Stomach smooth muscle (tissue), 2 donors: ENCODE measurements around the gene MFSD11.
"Not testable (repeated sequence)": the region's sequence is repeated elsewhere in the genome, so short reads cannot be mapped to it uniquely, and the experiment has no call there.

ENCODE experiments used
- H3K27ac ChIP-seq: one replicate; pipeline ENCODE4 v1.7.0; 2013; ENCODE audit warnings: mild to moderate bottlenecking, low read length, inconsistent platforms
- H3K27me3 ChIP-seq, 2 donors: one replicate each; pipeline ENCODE4 v1.7.0; 2013; ENCODE audit warnings: low read length in 2 of 2; ENCODE audit not compliant: insufficient read depth in 2 of 2, control insufficient read depth in 1 of 2
- H3K36me3 ChIP-seq, 2 donors: one replicate each; pipeline ENCODE4 v1.7.0; 2013; ENCODE audit warnings: low read length in 2 of 2; ENCODE audit not compliant: control insufficient read depth in 2 of 2, insufficient read depth in 2 of 2
- H3K4me1 ChIP-seq: one replicate; pipeline ENCODE4 v1.7.0; 2013; ENCODE audit warnings: low read length; ENCODE audit not compliant: control insufficient read depth, insufficient read depth
- H3K4me3 ChIP-seq, 2 donors: one replicate each; pipeline ENCODE4 v1.7.0; 2013; ENCODE audit warnings: low read length in 2 of 2
- H3K9ac ChIP-seq, 2 donors: one replicate each; pipeline ENCODE4 v1.7.0; 2013; ENCODE audit warnings: low read length in 2 of 2, mild to moderate bottlenecking in 1 of 2
- H3K9me3 ChIP-seq, 2 donors: one replicate each; pipeline ENCODE4 v1.7.0; 2013; ENCODE audit warnings: low read length in 2 of 2; ENCODE audit not compliant: control insufficient read depth in 2 of 2
- donor health status: healthy.
- donor health status: Pancreatic carcinoma.

Gene MFSD11

DNA sequence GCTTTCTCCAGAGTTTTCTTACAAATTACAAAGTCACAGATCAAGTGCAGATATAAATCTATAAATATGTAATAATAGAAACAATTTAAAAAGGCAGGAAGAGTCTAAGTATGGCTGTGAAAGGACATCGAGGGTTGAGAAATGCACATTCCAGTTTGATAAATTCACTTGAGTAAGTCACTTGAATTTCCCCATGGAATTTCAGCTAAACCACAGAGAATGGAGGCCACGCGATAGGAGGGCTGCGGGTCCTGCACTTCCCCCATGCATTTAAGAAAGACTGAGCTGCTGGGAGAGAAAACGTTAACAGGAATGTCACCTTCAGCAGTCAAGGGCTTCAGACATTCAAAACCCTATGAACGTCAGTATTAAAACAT, 21.1 kb upstream of the MFSD11 start:
- peaks cover 55 to 75% of the 10 kb centered on the region in 2 donors for H3K36me3 ChIP-seq
- peak overlapping the region; percentile 79 for H3K27ac ChIP-seq
- H3K4me1 ChIP-seq = peaks cover 31% of the 10 kb centered on the region

DNA sequence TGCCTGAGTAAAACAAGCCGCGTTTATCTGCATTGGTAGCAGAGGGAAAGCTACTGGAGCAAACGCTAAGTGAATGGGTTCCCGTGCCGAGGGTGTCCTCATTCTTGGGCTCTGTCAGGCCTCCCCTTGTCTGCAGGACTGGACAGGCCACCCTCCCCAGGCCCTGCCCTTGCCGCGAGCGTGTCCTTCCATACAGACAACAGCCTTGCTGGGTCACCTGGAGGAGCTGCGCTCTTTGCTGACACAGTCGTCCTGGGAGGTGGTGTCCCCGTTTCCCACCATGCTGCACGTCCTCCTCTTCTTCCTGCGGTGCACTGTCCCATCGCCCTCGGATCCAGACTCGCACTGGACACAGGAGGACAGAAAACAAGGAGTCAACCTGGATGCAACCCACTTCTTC, 19.4 kb upstream of the MFSD11 start:
- Histone ChIP-seq H3K4me3 (no peak overlapping the region), H3K4me1 (peaks cover 32% of the 10 kb centered on the region), H3K27me3 (no peaks in the 10 kb centered on the region), H3K9ac (no peak overlapping the region), H3K9me3 (no peaks in the 10 kb centered on the region), H3K36me3 (peaks cover 55 to 79% of the 10 kb centered on the region in 2 donors), H3K27ac (no peak overlapping the region)

More for the DNA sequence above, 21.1 kb upstream of the MFSD11 start:
- no peak overlapping the region for H3K4me3 ChIP-seq
- no peaks in the 10 kb centered on the region for H3K27me3 ChIP-seq
- H3K9ac ChIP-seq = no peak overlapping the region
- H3K9me3 ChIP-seq = no peaks in the 10 kb centered on the region

DNA sequence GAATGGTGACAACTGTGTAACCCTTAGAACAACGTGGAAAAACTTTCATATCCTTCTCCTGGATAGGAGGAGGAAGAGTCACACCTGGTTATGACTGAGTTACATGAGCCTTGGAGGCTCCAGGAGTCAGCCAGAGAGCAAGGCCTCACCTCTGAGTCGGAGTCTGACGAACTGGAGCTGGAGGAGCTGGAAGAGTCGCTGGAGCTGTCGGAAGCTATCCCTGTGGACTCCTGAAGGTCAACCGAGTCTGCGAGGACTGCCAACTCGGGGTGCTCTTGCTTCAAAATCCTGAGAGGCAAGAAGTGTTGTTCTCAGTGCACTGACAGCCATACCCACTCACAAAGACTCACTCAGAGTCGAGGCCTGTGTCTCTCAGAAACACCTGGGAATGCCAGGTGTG, 17.7 kb upstream of the MFSD11 start:
- Histone ChIP-seq H3K27me3 (no peaks in the 10 kb centered on the region), H3K27ac (no peak overlapping the region), H3K9me3 (no peaks in the 10 kb centered on the region), H3K36me3 (peaks cover 53 to 76% of the 10 kb centered on the region in 2 donors), H3K4me1 (peaks cover 38% of the 10 kb centered on the region), H3K9ac (no peak overlapping the region), H3K4me3 (no peak overlapping the region)

DNA sequence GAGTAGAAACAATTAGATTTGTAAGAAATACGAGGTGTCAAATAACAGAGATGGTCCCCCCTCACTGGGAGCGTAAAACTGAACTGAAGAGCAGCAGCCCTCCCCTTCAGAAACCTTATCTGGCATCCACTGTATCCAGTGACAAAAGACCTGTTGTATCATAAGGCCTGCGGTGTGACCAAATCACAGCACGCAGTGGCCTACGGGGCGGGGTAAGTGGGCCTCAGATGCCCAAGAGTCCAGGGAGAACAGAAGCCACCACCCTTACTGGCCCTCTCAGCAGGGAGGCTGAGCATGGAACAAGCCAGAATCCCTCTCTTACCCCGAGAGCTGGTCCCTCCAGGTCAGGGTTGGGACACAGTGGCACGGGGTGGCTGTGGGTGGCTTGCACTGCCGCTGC, 17.0 kb upstream of the MFSD11 start:
- Histone ChIP-seq H3K4me3 (no peak overlapping the region), H3K36me3 (peaks cover 46 to 69% of the 10 kb centered on the region in 2 donors), H3K9ac (no peak overlapping the region), H3K4me1 (peaks cover 36% of the 10 kb centered on the region), H3K27ac (peak overlapping the region; percentile 24), H3K9me3 (no peaks in the 10 kb centered on the region), H3K27me3 (no peaks in the 10 kb centered on the region)

DNA sequence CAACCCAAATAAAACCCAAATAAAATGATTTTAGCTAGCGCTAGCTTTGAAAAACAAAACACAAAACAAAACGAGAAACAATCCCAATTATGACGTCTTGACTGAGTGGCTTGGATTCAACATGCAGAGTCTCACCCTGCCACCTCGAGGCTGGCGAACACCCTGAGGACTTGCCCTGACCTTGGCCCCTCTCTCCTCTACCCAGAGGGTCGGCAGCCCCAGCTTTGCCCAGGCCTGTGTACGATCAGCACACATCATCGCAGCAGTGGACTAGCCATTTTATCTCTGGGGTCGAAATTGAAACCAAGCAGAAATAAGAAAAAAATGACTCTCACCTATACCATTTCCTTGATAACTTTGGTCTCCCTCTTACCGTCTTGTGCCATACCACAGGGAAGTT, 16.5 kb upstream of the MFSD11 start:
- Histone ChIP-seq H3K36me3 (peaks cover 46 to 63% of the 10 kb centered on the region in 2 donors), H3K27me3 (no peaks in the 10 kb centered on the region), H3K9ac (no peak overlapping the region), H3K9me3 (no peaks in the 10 kb centered on the region), H3K27ac (peak overlapping the region; percentile 24), H3K4me3 (no peak overlapping the region), H3K4me1 (peaks cover 32% of the 10 kb centered on the region)

- H3K27ac ChIP-seq = no peak overlapping the region
- H3K9ac ChIP-seq = no peak overlapping the region
- peaks cover 46 to 56% of the 10 kb centered on the region in 2 donors for H3K36me3 ChIP-seq
- H3K4me1 ChIP-seq = peaks cover 34% of the 10 kb centered on the region
- H3K4me3 ChIP-seq = no peak overlapping the region
- no peaks in the 10 kb centered on the region for H3K27me3 ChIP-seq
- H3K9me3 ChIP-seq = no peaks in the 10 kb centered on the region
These were observed 15.6 kb upstream of the MFSD11 start for GRCh38 chr17:76722279-76722678.

- Histone ChIP-seq H3K36me3 (peaks cover 46 to 53% of the 10 kb centered on the region in 2 donors), H3K4me1 (peaks cover 41% of the 10 kb centered on the region)
- not testable (repeated sequence) for H3K4me3 ChIP-seq, H3K9me3 ChIP-seq, H3K27ac ChIP-seq, H3K27me3 ChIP-seq, H3K9ac ChIP-seq
These were observed 14.9 kb upstream of the MFSD11 start for GRCh38 chr17:76722977-76723376.

- no peak overlapping the region for H3K4me3 ChIP-seq
- H3K36me3 ChIP-seq = peaks cover 41 to 46% of the 10 kb centered on the region in 2 donors
- peaks cover 44% of the 10 kb centered on the region for H3K4me1 ChIP-seq
- no peaks in the 10 kb centered on the region for H3K27me3 ChIP-seq
- no peak overlapping the region for H3K9ac ChIP-seq
- no peak overlapping the region for H3K27ac ChIP-seq
- no peaks in the 10 kb centered on the region for H3K9me3 ChIP-seq
These were observed 14.1 kb upstream of the MFSD11 start for GRCh38 chr17:76723812-76724211.

DNA sequence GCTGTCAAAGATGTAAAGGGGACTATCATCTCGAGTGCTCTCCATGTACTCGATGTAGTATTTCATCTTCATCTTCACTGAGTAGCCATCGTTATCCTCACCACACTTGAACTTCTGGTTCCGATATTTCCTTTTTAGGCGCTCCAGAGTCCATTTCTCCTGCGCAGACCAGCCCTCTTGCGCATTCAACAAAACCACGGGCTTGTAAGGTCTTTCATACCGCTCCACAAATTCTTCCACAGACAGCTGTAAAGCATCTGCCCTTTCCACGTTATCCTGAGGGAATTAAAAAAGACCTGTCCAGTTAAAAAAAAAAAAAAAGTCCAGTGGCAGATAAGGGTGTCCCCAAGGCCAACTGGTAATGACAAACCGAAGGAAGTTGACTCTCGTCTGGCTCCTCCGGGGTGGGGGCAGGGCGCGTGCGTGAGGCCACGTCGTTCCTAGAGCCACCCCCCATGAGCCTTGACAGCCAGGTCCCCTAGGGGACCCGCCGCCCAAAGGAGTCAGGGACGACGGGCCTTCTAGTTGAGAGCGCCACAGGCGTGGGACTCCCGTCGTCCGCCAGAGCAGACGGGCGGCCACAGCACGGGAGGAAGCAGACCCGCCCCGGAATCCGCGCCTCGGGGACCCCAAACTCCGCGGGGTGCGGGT, 12.2 kb upstream of the MFSD11 start:
- Histone ChIP-seq H3K9ac (peak overlapping the region; percentile 89 to 95), H3K9me3 (no peaks in the 10 kb centered on the region), H3K4me3 (peak overlapping the region; percentile 66 to 90), H3K27ac (peak overlapping the region; percentile 98), H3K4me1 (peaks cover 54% of the 10 kb centered on the region), H3K36me3 (peaks cover 23 to 29% of the 10 kb centered on the region in 2 donors), H3K27me3 (no peaks in the 10 kb centered on the region)

DNA sequence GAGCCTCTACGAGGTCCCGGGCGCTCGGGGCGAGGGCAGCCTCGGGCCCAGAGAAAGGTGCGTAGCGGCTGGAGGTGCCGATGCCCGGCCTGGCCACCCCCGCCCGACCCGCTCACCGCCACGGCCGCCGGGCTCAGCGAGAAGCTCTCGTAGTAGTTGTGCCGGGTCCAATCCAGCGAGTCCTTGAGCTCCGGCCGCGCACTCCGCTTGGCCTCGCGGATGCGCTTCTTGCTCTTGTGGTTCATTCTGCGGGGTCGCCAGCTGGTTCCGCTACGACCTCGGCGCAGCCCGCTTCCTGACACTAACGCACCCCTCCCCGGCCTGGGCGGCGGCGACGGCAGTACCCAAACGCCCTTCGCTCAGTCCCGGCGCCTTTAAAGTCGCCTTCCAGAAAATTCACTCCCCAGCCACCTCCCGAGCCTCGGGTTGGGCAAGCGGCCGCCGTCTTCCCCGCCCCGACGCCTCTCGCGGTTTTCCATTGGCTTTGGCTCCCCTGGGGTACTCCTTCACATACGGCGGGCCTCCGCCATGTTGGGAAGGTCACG, 11.6 kb upstream of the MFSD11 start, which contains the start of gene JMJD6:
TSS of gene JMJD6 (minus strand) at position 376 of the 545 bp plus-strand sequence. CDS start at position 245, 131 bp downstream.
- peak within 1 kb of the TSS; percentile 98 for H3K27ac ChIP-seq
- no peaks in the 10 kb centered on the region for H3K27me3 ChIP-seq
- peak within 1 kb of the TSS; percentile 90 to 91 for H3K4me3 ChIP-seq
- H3K9ac ChIP-seq = peak within 1 kb of the TSS; percentile 93 to 95
- H3K9me3 ChIP-seq = no peaks in the 10 kb centered on the region
- peaks cover 55% of the 10 kb centered on the region for H3K4me1 ChIP-seq
- H3K36me3 ChIP-seq = peaks cover 20 to 26% of the 10 kb centered on the region in 2 donors
